Neural cell (in vitro differentiated cells): ENCODE measurements around the gene TDP1. TPM values are rescaled to one million over a fixed set of nuclear protein-coding genes. Genes with fewer than 3 reads are reported as not detected.

Experiments used
- H2AFZ ChIP-seq: fragments of 200-600, 300-800 bp; sonication (generic), shearing (Covaris generic); 2 replicates; pipeline ENCODE4 v1.6.0; 2014; ENCODE audit warnings: low read depth, mild to moderate bottlenecking, antibody characterized with exemption, low read length, moderate library complexity
- H3F3A ChIP-seq: fragments of 200-600 bp; shearing (Covaris generic); 2 replicates; pipeline ENCODE4 v1.6.1; 2016; ENCODE audit warnings: mild to moderate bottlenecking, moderate library complexity, mixed read lengths, antibody characterized with exemption, low read length; ENCODE audit not compliant: insufficient read depth, poor library complexity, severe bottlenecking
- H3K27ac ChIP-seq: fragments of 200-600, 300-800 bp; sonication (generic), shearing (Covaris generic); 2 replicates; pipeline ENCODE4 v1.5.1; 2014; ENCODE audit warnings: mild to moderate bottlenecking, low read length, moderate library complexity
- H3K27me3 ChIP-seq: fragments of 300-800, 200-600 bp; sonication (generic), shearing (Covaris generic); 2 replicates; pipeline ENCODE4 v1.6.0; 2014; ENCODE audit warnings: mild to moderate bottlenecking, low read depth, low read length, moderate library complexity; ENCODE audit not compliant: insufficient read depth
- H3K36me3 ChIP-seq: fragments of 300-800, 200-600 bp; sonication (generic), shearing (Covaris generic); 2 replicates; pipeline ENCODE4 v1.5.1; 2014; ENCODE audit warnings: mild to moderate bottlenecking, antibody characterized with exemption, low read length, moderate library complexity; ENCODE audit not compliant: insufficient read depth
- H3K4me2 ChIP-seq: fragments of 300-800, 200-600 bp; sonication (generic), shearing (Covaris generic); 2 replicates; pipeline ENCODE4 v1.6.0; 2014; ENCODE audit warnings: mild to moderate bottlenecking, low read length
- H3K4me3 ChIP-seq: fragments of 300-800, 200-600 bp; sonication (generic), shearing (Covaris generic); 2 replicates; pipeline ENCODE4 v1.5.1; 2014; ENCODE audit warnings: mild to moderate bottlenecking, low read length, moderate library complexity
- H3K79me2 ChIP-seq: fragments of 200-600 bp; shearing (Covaris generic); replicated peaks from 2 replicates; pipeline ENCODE4 v1.6.0; 2014; ENCODE audit warnings: mild to moderate bottlenecking, low read length, moderate library complexity; ENCODE audit not compliant: insufficient read depth
- H3K9ac ChIP-seq: fragments of 300-800, 200-600 bp; sonication (generic), shearing (Covaris generic); 2 replicates; pipeline ENCODE4 v1.6.1; 2016; ENCODE audit warnings: mild to moderate bottlenecking, low read length, mixed read lengths
- H3K9me2 ChIP-seq: fragments of 200-600 bp; shearing (Covaris generic); 2 replicates; pipeline ENCODE4 v1.6.1; 2016; ENCODE audit warnings: mild to moderate bottlenecking, low read length, mixed read lengths; ENCODE audit not compliant: insufficient read depth
- H3K9me3 ChIP-seq: fragments of 200-600, 300-800 bp; sonication (generic), shearing (Covaris generic); 2 replicates; pipeline ENCODE4 v1.6.1; 2016; ENCODE audit warnings: mild to moderate bottlenecking, mixed run types, low read length, moderate library complexity, mixed read lengths
- H4K20me1 ChIP-seq: fragments of 200-600 bp; shearing (Covaris generic); 2 replicates; pipeline ENCODE4 v1.6.1; 2016; ENCODE audit warnings: mild to moderate bottlenecking, mixed run types; ENCODE audit not compliant: insufficient read depth
- EP300 ChIP-seq: fragments of 450-650 bp; conservative IDR thresholded peaks from 2 replicates; pipeline ENCODE4 v1.6.1; 2014; ENCODE audit warnings: antibody characterized with exemption, mild to moderate bottlenecking, moderate library complexity; ENCODE audit not compliant: poor library complexity, severe bottlenecking
- EZH2 ChIP-seq: fragments of 200-600, 300-800 bp; shearing (Covaris generic), sonication (generic); IDR thresholded peaks from 2 replicates; pipeline ENCODE4 v1.6.1; 2014; ENCODE audit warnings: antibody characterized with exemption, low read length, borderline replicate concordance, mild to moderate bottlenecking; ENCODE audit not compliant: insufficient read depth, poor library complexity, severe bottlenecking
- MXI1 ChIP-seq: fragments of 450-650 bp; conservative IDR thresholded peaks from 2 replicates; pipeline ENCODE4 v1.6.1; 2014; ENCODE audit warnings: antibody characterized with exemption, mild to moderate bottlenecking; ENCODE audit not compliant: poor library complexity, severe bottlenecking
- POLR2AphosphoS5 ChIP-seq: IDR thresholded peaks from 2 replicates; pipeline ENCODE4 v1.6.1; 2012
- RAD21 ChIP-seq: fragments of 450-650 bp; conservative IDR thresholded peaks from 2 replicates; pipeline ENCODE4 v1.6.1; 2014; ENCODE audit warnings: antibody characterized with exemption, mild to moderate bottlenecking, moderate library complexity
- REST ChIP-seq: IDR thresholded peaks from 2 replicates; pipeline ENCODE4 v1.6.1; 2012; ENCODE audit warnings: borderline replicate concordance
- SMC3 ChIP-seq: fragments of 450-650 bp; conservative IDR thresholded peaks from 2 replicates; pipeline ENCODE4 v1.6.1; 2014; ENCODE audit warnings: antibody characterized with exemption, mild to moderate bottlenecking, moderate library complexity; ENCODE audit not compliant: poor library complexity
- TAF1 ChIP-seq: IDR thresholded peaks from 2 replicates; pipeline ENCODE4 v1.6.1; 2012; ENCODE audit warnings: low read depth
- polyA plus RNA-seq: library from polyadenylated mRNA; depleted of rRNA; stranded (reverse); fragments of >200 nt; gene quantifications from 2 replicates; pipeline ENCODE4 v1.2.3, GENCODE V29; 2014
- TF ChIP-seq, protein P1 (sequence below): fragments of 450-650 bp; IDR thresholded peaks from 2 replicates; pipeline ENCODE4 v1.5.1; 2014; ENCODE audit warnings: antibody characterized with exemption, mild to moderate bottlenecking, moderate library complexity; ENCODE audit not compliant: poor library complexity, severe bottlenecking

TDP1 gene
- polyA plus RNA-seq, 1 donor from 2014 or later = 29.1 TPM

GRCh38 chr14:89960914-89961313 lies 5.2 kb downstream of the TDP1 start:
- H3K4me3 ChIP-seq = no peak overlapping the region
- no peak overlapping the region for H2AFZ ChIP-seq
- peaks cover 18% of the 10 kb centered on the region for H3K79me2 ChIP-seq
- no peak overlapping the region for H3K4me2 ChIP-seq
- H4K20me1 ChIP-seq = no peaks in the 10 kb centered on the region
- H3K9ac ChIP-seq = no peak overlapping the region
- peaks cover 3% of the 10 kb centered on the region for H3F3A ChIP-seq
- no peaks in the 10 kb centered on the region for H3K36me3 ChIP-seq
- no peaks in the 10 kb centered on the region for H3K9me3 ChIP-seq
- H3K27ac ChIP-seq = no peak overlapping the region
- no peaks in the 10 kb centered on the region for H3K9me2 ChIP-seq
- no peak for TF ChIP-seq EZH2
- no peak for TF ChIP-seq MXI1
- TF ChIP-seq REST = no peak
- TF ChIP-seq POLR2AphosphoS5 = no peak
- no peak for TF ChIP-seq EP300
- TF ChIP-seq RAD21 = no peak
- TF ChIP-seq, protein P1, sequence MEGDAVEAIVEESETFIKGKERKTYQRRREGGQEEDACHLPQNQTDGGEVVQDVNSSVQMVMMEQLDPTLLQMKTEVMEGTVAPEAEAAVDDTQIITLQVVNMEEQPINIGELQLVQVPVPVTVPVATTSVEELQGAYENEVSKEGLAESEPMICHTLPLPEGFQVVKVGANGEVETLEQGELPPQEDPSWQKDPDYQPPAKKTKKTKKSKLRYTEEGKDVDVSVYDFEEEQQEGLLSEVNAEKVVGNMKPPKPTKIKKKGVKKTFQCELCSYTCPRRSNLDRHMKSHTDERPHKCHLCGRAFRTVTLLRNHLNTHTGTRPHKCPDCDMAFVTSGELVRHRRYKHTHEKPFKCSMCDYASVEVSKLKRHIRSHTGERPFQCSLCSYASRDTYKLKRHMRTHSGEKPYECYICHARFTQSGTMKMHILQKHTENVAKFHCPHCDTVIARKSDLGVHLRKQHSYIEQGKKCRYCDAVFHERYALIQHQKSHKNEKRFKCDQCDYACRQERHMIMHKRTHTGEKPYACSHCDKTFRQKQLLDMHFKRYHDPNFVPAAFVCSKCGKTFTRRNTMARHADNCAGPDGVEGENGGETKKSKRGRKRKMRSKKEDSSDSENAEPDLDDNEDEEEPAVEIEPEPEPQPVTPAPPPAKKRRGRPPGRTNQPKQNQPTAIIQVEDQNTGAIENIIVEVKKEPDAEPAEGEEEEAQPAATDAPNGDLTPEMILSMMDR = no peak
- TF ChIP-seq TAF1 = no peak
- TF ChIP-seq SMC3 = no peak
- no peaks in the 10 kb centered on the region for H3K27me3 ChIP-seq

DNA sequence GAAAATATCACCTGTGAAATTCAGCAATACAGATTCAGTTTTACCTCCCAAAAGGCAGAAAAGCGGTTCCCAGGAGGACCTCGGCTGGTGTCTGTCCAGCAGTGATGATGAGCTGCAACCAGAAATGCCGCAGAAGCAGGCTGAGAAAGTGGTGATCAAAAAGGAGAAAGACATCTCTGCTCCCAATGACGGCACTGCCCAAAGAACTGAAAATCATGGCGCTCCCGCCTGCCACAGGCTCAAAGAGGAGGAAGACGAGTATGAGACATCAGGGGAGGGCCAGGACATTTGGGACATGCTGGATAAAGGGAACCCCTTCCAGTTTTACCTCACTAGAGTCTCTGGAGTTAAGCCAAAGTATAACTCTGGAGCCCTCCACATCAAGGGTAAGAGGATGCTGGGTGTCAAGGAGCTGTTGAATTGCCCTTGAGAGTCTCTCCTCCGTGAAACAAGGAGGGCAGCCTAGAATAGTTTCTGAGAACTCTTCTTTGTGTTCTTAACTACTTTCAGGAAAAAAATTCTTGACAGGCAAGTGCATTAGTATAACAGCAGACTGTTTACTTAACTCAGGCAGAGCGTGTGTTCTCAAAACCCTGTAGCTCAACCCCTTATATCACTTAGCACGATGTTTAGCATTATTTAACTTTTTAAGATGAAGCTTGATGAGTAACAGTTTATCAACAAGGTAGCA lies 7.7 kb downstream of the TDP1 start:
- Histone ChIP-seq H3K79me2 (peaks cover 12% of the 10 kb centered on the region), H3K9me3 (no peaks in the 10 kb centered on the region), H3K4me2 (no peak overlapping the region), H3K4me3 (no peak overlapping the region), H3K27me3 (no peaks in the 10 kb centered on the region), H3K27ac (no peak overlapping the region), H4K20me1 (no peaks in the 10 kb centered on the region), H3F3A (no peaks in the 10 kb centered on the region), H3K9ac (no peak overlapping the region), H3K9me2 (no peaks in the 10 kb centered on the region), H2AFZ (no peak overlapping the region), H3K36me3 (no peaks in the 10 kb centered on the region)
- TF ChIP-seq RAD21 (no peak), EZH2 (no peak), MXI1 (no peak), REST (no peak), SMC3 (no peak), POLR2AphosphoS5 (no peak), TAF1 (no peak), EP300 (no peak)
- TF ChIP-seq, protein P1 = no peak
